ENCODE measurements around the gene MAML3.

Gene MAML3

GRCh38 chr4:140014284-140014683 lies 139.7 kb downstream of the MAML3 start:
- POLR2A ChIA-PET = no interaction called here
- CTCF ChIA-PET = interaction anchor here (0.8 to 5.0 kb wide), 11 partner anchors 9 to 346 kb away, joined by 3 to 65 read pairs (median 12); no protein-coding TSS in a partner anchor
- peaks cover 0 to 6% (median 4%) of the 10 kb centered on the region in 5 experiments for H3K9me3 ChIP-seq (ENCODE audit: control extremely low read depth in 1 of 5, control insufficient read depth in 4 of 5, insufficient read depth in 2 of 5, low read depth in 1 of 5, low read length in 4 of 5)
- DNase-seq = no peak
- 91% methylated on average over 4 of the region's 5 CpGs for WGBS (ENCODE audit: insufficient coverage)
- H3K27ac ChIP-seq (ENCODE audit: insufficient read depth in 1 of 2, low read depth in 1 of 2, low read length in 2 of 2, poor library complexity in 1 of 2, severe bottlenecking in 2 of 2) = no peak overlapping the region
- no peak overlapping the region for H3K4me3 ChIP-seq (ENCODE audit: control insufficient read depth in 1 of 7, extremely low read depth in 1 of 7, insufficient read depth in 4 of 7, low read depth in 2 of 7, low read length in 6 of 7)
- no peaks in the 10 kb centered on the region for H3K27me3 ChIP-seq (replicated peaks in 2 of 5; ENCODE audit: control insufficient read depth in 4 of 5, insufficient read depth in 5 of 5, low read length in 4 of 5)
- H3K36me3 ChIP-seq (ENCODE audit: control insufficient read depth in 4 of 4, insufficient read depth in 4 of 4, low read length in 3 of 4) = peaks cover 0 to 1% (median 0%) of the 10 kb centered on the region in 4 experiments
- peaks cover 0 to 18% (median 12%) of the 10 kb centered on the region in 4 experiments for H3K4me1 ChIP-seq (ENCODE audit: control extremely low read depth in 1 of 4, control insufficient read depth in 4 of 4, insufficient read depth in 4 of 4, low read length in 3 of 4)

GRCh38 chr4:140012688-140013486 lies 141.1 kb downstream of the MAML3 start:
- Histone ChIP-seq H3K9me3 (ENCODE audit: control extremely low read depth in 1 of 5, control insufficient read depth in 4 of 5, insufficient read depth in 2 of 5, low read depth in 1 of 5, low read length in 4 of 5) (peaks cover 0 to 6% (median 4%) of the 10 kb centered on the region in 5 experiments), H3K4me3 (ENCODE audit: control insufficient read depth in 1 of 7, extremely low read depth in 1 of 7, insufficient read depth in 4 of 7, low read depth in 2 of 7, low read length in 6 of 7) (peak overlapping the region in 4 of 7 experiments; percentile 12 to 64 (median 37)), H3K27me3 (replicated peaks in 2 of 5; ENCODE audit: control insufficient read depth in 4 of 5, insufficient read depth in 5 of 5, low read length in 4 of 5) (no peaks in the 10 kb centered on the region), H3K27ac (ENCODE audit: insufficient read depth in 1 of 2, low read depth in 1 of 2, low read length in 2 of 2, poor library complexity in 1 of 2, severe bottlenecking in 2 of 2) (peak overlapping the region in 1 of 2 experiments; percentile 20), H3K4me1 (ENCODE audit: control extremely low read depth in 1 of 4, control insufficient read depth in 4 of 4, insufficient read depth in 4 of 4, low read length in 3 of 4) (peaks cover 0 to 13% (median 8%) of the 10 kb centered on the region in 4 experiments), H3K36me3 (ENCODE audit: control insufficient read depth in 4 of 4, insufficient read depth in 4 of 4, low read length in 3 of 4) (peaks cover 0 to 1% (median 0%) of the 10 kb centered on the region in 4 experiments)
- whole genome bisulfite sequencing (ENCODE audit: insufficient coverage) = 68% methylated on average over 7 of the region's 11 CpGs
- CTCF ChIA-PET = interaction anchor here (0.6 to 5.0 kb wide), 36 partner anchors 8 to 347 kb away, joined by 3 to 65 read pairs (median 4); partner anchors contain the start of gene MAML3
- POLR2A ChIA-PET = interaction anchor here (0.7 to 1.1 kb wide), 6 partner anchors 15 to 349 kb away, joined by 3 to 5 read pairs (median 3); partner anchors contain the start of gene MAML3
- DNase-seq = peak; percentile 82 to 86 (median 84)

GRCh38 chr4:140005699-140006098 lies 148.3 kb downstream of the MAML3 start:
- Histone ChIP-seq H3K27me3 (replicated peaks in 2 of 5; ENCODE audit: control insufficient read depth in 4 of 5, insufficient read depth in 5 of 5, low read length in 4 of 5) (no peaks in the 10 kb centered on the region), H3K9me3 (ENCODE audit: control extremely low read depth in 1 of 5, control insufficient read depth in 4 of 5, insufficient read depth in 2 of 5, low read depth in 1 of 5, low read length in 4 of 5) (no peaks in the 10 kb centered on the region), H3K36me3 (ENCODE audit: control insufficient read depth in 4 of 4, insufficient read depth in 4 of 4, low read length in 3 of 4) (no peaks in the 10 kb centered on the region), H3K4me3 (ENCODE audit: control insufficient read depth in 1 of 7, extremely low read depth in 1 of 7, insufficient read depth in 4 of 7, low read depth in 2 of 7, low read length in 6 of 7) (no peak overlapping the region), H3K27ac (ENCODE audit: insufficient read depth in 1 of 2, low read depth in 1 of 2, low read length in 2 of 2, poor library complexity in 1 of 2, severe bottlenecking in 2 of 2) (no peak overlapping the region), H3K4me1 (ENCODE audit: control extremely low read depth in 1 of 4, control insufficient read depth in 4 of 4, insufficient read depth in 4 of 4, low read length in 3 of 4) (no peaks in the 10 kb centered on the region)
- WGBS (ENCODE audit: insufficient coverage) = 90% methylated on average over 2 of the region's 4 CpGs
- ChIA-PET CTCF (interaction anchor here (0.6 to 1.3 kb wide), 2 partner anchors 21 to 199 kb away, joined by 3 read pairs; no protein-coding TSS in a partner anchor), POLR2A (no interaction called here)
- DNase-seq = no peak

GRCh38 chr4:140004922-140005627 lies 148.9 kb downstream of the MAML3 start:
- WGBS (ENCODE audit: insufficient coverage) = no CpG with 5 or more reads among the region's 2 CpGs
- CTCF ChIA-PET = interaction anchor here (0.6 to 1.6 kb wide), 4 partner anchors 7 to 200 kb away, joined by 3 to 5 read pairs (median 3); no protein-coding TSS in a partner anchor
- no peak for DNase-seq
- Histone ChIP-seq H3K36me3 (ENCODE audit: control insufficient read depth in 4 of 4, insufficient read depth in 4 of 4, low read length in 3 of 4) (no peaks in the 10 kb centered on the region), H3K27ac (ENCODE audit: insufficient read depth in 1 of 2, low read depth in 1 of 2, low read length in 2 of 2, poor library complexity in 1 of 2, severe bottlenecking in 2 of 2) (no peak overlapping the region), H3K4me3 (ENCODE audit: control insufficient read depth in 1 of 7, extremely low read depth in 1 of 7, insufficient read depth in 4 of 7, low read depth in 2 of 7, low read length in 6 of 7) (peak overlapping the region in 2 of 7 experiments; percentile 42 to 52), H3K27me3 (replicated peaks in 2 of 5; ENCODE audit: control insufficient read depth in 4 of 5, insufficient read depth in 5 of 5, low read length in 4 of 5) (no peaks in the 10 kb centered on the region), H3K9me3 (ENCODE audit: control extremely low read depth in 1 of 5, control insufficient read depth in 4 of 5, insufficient read depth in 2 of 5, low read depth in 1 of 5, low read length in 4 of 5) (no peaks in the 10 kb centered on the region), H3K4me1 (ENCODE audit: control extremely low read depth in 1 of 4, control insufficient read depth in 4 of 4, insufficient read depth in 4 of 4, low read length in 3 of 4) (no peaks in the 10 kb centered on the region)
- POLR2A ChIA-PET = no interaction called here

- no peak for DNase-seq
- Histone ChIP-seq H3K36me3 (ENCODE audit: control insufficient read depth in 4 of 4, insufficient read depth in 4 of 4, low read length in 3 of 4) (no peaks in the 10 kb centered on the region), H3K27ac (ENCODE audit: insufficient read depth in 1 of 2, low read depth in 1 of 2, low read length in 2 of 2, poor library complexity in 1 of 2, severe bottlenecking in 2 of 2) (no peak overlapping the region), H3K9me3 (ENCODE audit: control extremely low read depth in 1 of 5, control insufficient read depth in 4 of 5, insufficient read depth in 2 of 5, low read depth in 1 of 5, low read length in 4 of 5) (no peaks in the 10 kb centered on the region), H3K27me3 (replicated peaks in 2 of 5; ENCODE audit: control insufficient read depth in 4 of 5, insufficient read depth in 5 of 5, low read length in 4 of 5) (no peaks in the 10 kb centered on the region), H3K4me3 (ENCODE audit: control insufficient read depth in 1 of 7, extremely low read depth in 1 of 7, insufficient read depth in 4 of 7, low read depth in 2 of 7, low read length in 6 of 7) (peak overlapping the region in 3 of 7 experiments; percentile 3 to 52 (median 42)), H3K4me1 (ENCODE audit: control extremely low read depth in 1 of 4, control insufficient read depth in 4 of 4, insufficient read depth in 4 of 4, low read length in 3 of 4) (no peaks in the 10 kb centered on the region)
- WGBS (ENCODE audit: insufficient coverage) = 74% methylated on average over 12 of the region's 14 CpGs
- POLR2A ChIA-PET = no interaction called here
- CTCF ChIA-PET = interaction anchor here (0.8 to 2.0 kb wide), 6 partner anchors 8 to 272 kb away, joined by 3 to 5 read pairs (median 4); no protein-coding TSS in a partner anchor
These were observed 149.5 kb downstream of the MAML3 start for GRCh38 chr4:140004549-140004895.

- Histone ChIP-seq H3K4me3 (ENCODE audit: control insufficient read depth in 1 of 7, extremely low read depth in 1 of 7, insufficient read depth in 4 of 7, low read depth in 2 of 7, low read length in 6 of 7) (peak overlapping the region in 2 of 7 experiments; percentile 3 to 52), H3K36me3 (ENCODE audit: control insufficient read depth in 4 of 4, insufficient read depth in 4 of 4, low read length in 3 of 4) (no peaks in the 10 kb centered on the region), H3K4me1 (ENCODE audit: control extremely low read depth in 1 of 4, control insufficient read depth in 4 of 4, insufficient read depth in 4 of 4, low read length in 3 of 4) (no peaks in the 10 kb centered on the region), H3K9me3 (ENCODE audit: control extremely low read depth in 1 of 5, control insufficient read depth in 4 of 5, insufficient read depth in 2 of 5, low read depth in 1 of 5, low read length in 4 of 5) (no peaks in the 10 kb centered on the region), H3K27me3 (replicated peaks in 2 of 5; ENCODE audit: control insufficient read depth in 4 of 5, insufficient read depth in 5 of 5, low read length in 4 of 5) (no peaks in the 10 kb centered on the region), H3K27ac (ENCODE audit: insufficient read depth in 1 of 2, low read depth in 1 of 2, low read length in 2 of 2, poor library complexity in 1 of 2, severe bottlenecking in 2 of 2) (no peak overlapping the region)
- CTCF ChIA-PET = interaction anchor here (0.8 to 2.0 kb wide), 6 partner anchors 8 to 271 kb away, joined by 3 to 5 read pairs (median 4); no protein-coding TSS in a partner anchor
- DNase-seq = no peak
- 93% methylated on average over 4 of the region's 6 CpGs for WGBS (ENCODE audit: insufficient coverage)
- POLR2A ChIA-PET = no interaction called here
These were observed 150.0 kb downstream of the MAML3 start for GRCh38 chr4:140003876-140004548.
